Measurements from ENCODE around the gene ACTBL2. TPM values are rescaled to one million over a fixed set of nuclear protein-coding genes. Genes with fewer than 3 reads are reported as not detected.
A peak's percentile ranks its signal among the peaks of the same experiment; 100 is the strongest.

The ACTBL2 gene
- 0.99 and 1.1 TPM in 2 replicates for polyA plus RNA-seq (2013)

DNA sequence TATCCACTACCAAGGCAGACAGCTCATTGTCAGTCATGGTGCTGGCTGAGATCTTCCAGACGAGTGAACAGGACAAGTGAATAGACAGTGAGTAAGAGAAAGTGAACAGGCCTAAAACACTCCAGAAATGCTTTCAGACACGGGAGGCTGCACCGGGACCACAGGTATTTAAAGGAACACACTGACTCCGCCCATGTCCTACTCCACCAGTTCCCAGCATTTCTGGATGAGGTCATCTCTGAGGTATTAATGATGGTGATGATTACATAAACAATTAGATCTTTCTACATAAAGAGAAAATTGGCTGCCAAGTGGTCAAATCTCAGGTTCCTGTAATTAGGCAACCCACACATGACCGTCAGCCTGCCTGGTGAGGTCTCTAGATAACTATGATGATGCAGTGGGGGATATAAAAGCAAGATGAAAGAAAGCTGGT is at the start of gene ACTBL2:
Gene ACTBL2, minus strand, starts transcription at position 141 of the 436 bp plus-strand sequence. Its CDS starts 104 bp downstream, at position 37.
- Histone ChIP-seq H3K23ac (ENCODE audit: low read length) (no peak within 1 kb of the TSS), H3K27ac (ENCODE audit: low read depth, low read length) (peak within 1 kb of the TSS; percentile 85), H3K4ac (ENCODE audit: low read depth, low read length) (peak within 1 kb of the TSS; percentile 17), H3K14ac (ENCODE audit: low read length) (peak within 1 kb of the TSS; percentile 43), H4K12ac (ENCODE audit: low read depth, low read length) (no peak within 1 kb of the TSS), H3K79me2 (ENCODE audit: control insufficient read depth, insufficient read depth, low read length, poor library complexity) (no peaks in the 10 kb centered on the region), H2BK5ac (ENCODE audit: low read depth, low read length, poor library complexity) (peak within 1 kb of the TSS; percentile 71), H2AK5ac (ENCODE audit: low read length) (peak within 1 kb of the TSS; percentile 6), H3K79me1 (ENCODE audit: low read length) (peaks cover 28% of the 10 kb centered on the region), H3K4me3 (ENCODE audit: low read depth, low read length) (no peak within 1 kb of the TSS), H3K4me1 (ENCODE audit: control insufficient read depth in 1 of 2, insufficient read depth in 2 of 2, low read length in 2 of 2) (peaks cover 4 to 10% of the 10 kb centered on the region in 2 experiments), H3K9me3 (ENCODE audit: insufficient read depth, low read depth, low read length) (peaks cover 6% of the 10 kb centered on the region), H2BK12ac (ENCODE audit: low read length) (peak within 1 kb of the TSS; percentile 92), H3K36me3 (ENCODE audit: control insufficient read depth in 1 of 2, insufficient read depth in 2 of 2, low read length in 2 of 2) (no peaks in the 10 kb centered on the region), H3K4me2 (ENCODE audit: low read length) (no peak within 1 kb of the TSS), H2AFZ (ENCODE audit: insufficient read depth, low read length, poor library complexity) (no peak within 1 kb of the TSS), H2BK120ac (ENCODE audit: insufficient read depth, low read length, poor library complexity) (peak within 1 kb of the TSS; percentile 69), H4K91ac (ENCODE audit: low read depth, low read length) (peak within 1 kb of the TSS; percentile 85), H3K18ac (ENCODE audit: low read length) (peak within 1 kb of the TSS; percentile 38), H3K27me3 (ENCODE audit: insufficient read depth, low read length) (no peaks in the 10 kb centered on the region), H4K8ac (ENCODE audit: low read depth, low read length) (peak within 1 kb of the TSS; percentile 14), H3K9ac (ENCODE audit: low read length) (no peak within 1 kb of the TSS)
- no CpG with 5 or more reads among the region's 5 CpGs for WGBS (ENCODE audit: extremely low coverage, insufficient coverage, insufficient read length)
- DNase-seq, result peak; percentile 97 to 98

DNA sequence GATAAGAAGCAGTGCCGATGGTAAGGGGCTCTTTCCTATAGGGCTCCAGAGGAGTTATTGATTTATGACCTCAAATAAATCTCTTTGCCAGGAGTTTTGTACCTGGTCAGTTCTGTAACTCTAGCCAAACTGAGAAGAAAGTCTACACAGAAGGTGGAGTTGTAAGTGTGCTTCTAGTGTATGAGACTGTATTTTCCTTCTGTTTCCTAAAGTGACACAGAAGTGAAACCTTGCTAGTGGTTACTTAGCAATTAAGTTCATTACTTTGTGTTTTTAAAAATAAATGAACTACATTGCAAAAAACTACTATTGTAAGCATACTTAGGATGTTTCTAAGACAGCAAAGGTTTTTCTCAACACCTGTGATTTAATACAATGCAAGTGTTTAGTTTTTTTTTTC is 48.7 kb upstream of the ACTBL2 start:
- H3K4me1 ChIP-seq (ENCODE audit: control insufficient read depth in 1 of 2, insufficient read depth in 2 of 2, low read length in 2 of 2), result no peaks in the 10 kb centered on the region
- H2AK5ac ChIP-seq (ENCODE audit: low read length), result no peak overlapping the region
- DNase-seq, result no peak
- WGBS (ENCODE audit: extremely low coverage, insufficient coverage, insufficient read length), result no CpG with 5 or more reads among the region's 1 CpG
- H3K36me3 ChIP-seq (ENCODE audit: control insufficient read depth in 1 of 2, insufficient read depth in 2 of 2, low read length in 2 of 2), result no peaks in the 10 kb centered on the region
- no peak overlapping the region for H4K91ac ChIP-seq (ENCODE audit: low read depth, low read length)
- no peak overlapping the region for H3K18ac ChIP-seq (ENCODE audit: low read length)
- no peak overlapping the region for H3K9ac ChIP-seq (ENCODE audit: low read length)
- no peak overlapping the region for H2BK120ac ChIP-seq (ENCODE audit: insufficient read depth, low read length, poor library complexity)
- no peaks in the 10 kb centered on the region for H3K79me2 ChIP-seq (ENCODE audit: control insufficient read depth, insufficient read depth, low read length, poor library complexity)
- no peak overlapping the region for H3K14ac ChIP-seq (ENCODE audit: low read length)
- no peak overlapping the region for H3K23ac ChIP-seq (ENCODE audit: low read length)
- no peak overlapping the region for H2BK12ac ChIP-seq (ENCODE audit: low read length)
- no peaks in the 10 kb centered on the region for H3K79me1 ChIP-seq (ENCODE audit: low read length)
- no peak overlapping the region for H2BK5ac ChIP-seq (ENCODE audit: low read depth, low read length, poor library complexity)
- no peaks in the 10 kb centered on the region for H3K27me3 ChIP-seq (ENCODE audit: insufficient read depth, low read length)
- H4K8ac ChIP-seq (ENCODE audit: low read depth, low read length), result no peak overlapping the region
- no peak overlapping the region for H3K27ac ChIP-seq (ENCODE audit: low read depth, low read length)
- H3K9me3 ChIP-seq (ENCODE audit: insufficient read depth, low read depth, low read length), result no peaks in the 10 kb centered on the region
- H3K4me3 ChIP-seq (ENCODE audit: low read depth, low read length), result no peak overlapping the region
- no peak overlapping the region for H3K4ac ChIP-seq (ENCODE audit: low read depth, low read length)
- H2AFZ ChIP-seq (ENCODE audit: insufficient read depth, low read length, poor library complexity), result no peak overlapping the region
- no peak overlapping the region for H3K4me2 ChIP-seq (ENCODE audit: low read length)
- no peak overlapping the region for H4K12ac ChIP-seq (ENCODE audit: low read depth, low read length)

DNA sequence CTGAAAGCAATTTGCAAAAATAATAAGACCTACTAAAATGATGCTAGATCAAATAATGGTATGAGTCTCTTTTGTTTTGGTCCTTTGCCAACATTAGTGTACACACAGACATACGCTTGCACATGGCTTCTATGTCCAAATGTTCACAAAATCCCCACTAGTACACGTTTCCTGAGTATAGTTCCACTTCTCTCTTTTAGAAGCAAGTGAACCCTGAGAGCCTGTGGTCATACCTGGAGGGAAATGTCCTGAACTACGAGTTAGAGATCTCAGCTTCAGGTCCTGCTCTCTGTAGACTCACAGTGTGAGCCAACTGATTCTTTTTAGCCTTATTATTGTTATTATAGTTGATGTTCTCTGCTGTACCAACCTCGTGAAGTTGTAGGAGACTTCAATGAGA is 47.3 kb upstream of the ACTBL2 start:
- Histone ChIP-seq H3K14ac (ENCODE audit: low read length) (no peak overlapping the region), H3K79me1 (ENCODE audit: low read length) (no peaks in the 10 kb centered on the region), H4K8ac (ENCODE audit: low read depth, low read length) (no peak overlapping the region), H2BK12ac (ENCODE audit: low read length) (no peak overlapping the region), H4K91ac (ENCODE audit: low read depth, low read length) (no peak overlapping the region), H3K4me2 (ENCODE audit: low read length) (no peak overlapping the region), H2AFZ (ENCODE audit: insufficient read depth, low read length, poor library complexity) (no peak overlapping the region), H3K23ac (ENCODE audit: low read length) (no peak overlapping the region), H2BK120ac (ENCODE audit: insufficient read depth, low read length, poor library complexity) (no peak overlapping the region), H3K4me3 (ENCODE audit: low read depth, low read length) (no peak overlapping the region), H3K4ac (ENCODE audit: low read depth, low read length) (no peak overlapping the region), H4K12ac (ENCODE audit: low read depth, low read length) (no peak overlapping the region), H3K9ac (ENCODE audit: low read length) (no peak overlapping the region), H3K27ac (ENCODE audit: low read depth, low read length) (no peak overlapping the region), H3K18ac (ENCODE audit: low read length) (no peak overlapping the region), H3K27me3 (ENCODE audit: insufficient read depth, low read length) (no peaks in the 10 kb centered on the region), H3K36me3 (ENCODE audit: control insufficient read depth in 1 of 2, insufficient read depth in 2 of 2, low read length in 2 of 2) (no peaks in the 10 kb centered on the region), H3K4me1 (ENCODE audit: control insufficient read depth in 1 of 2, insufficient read depth in 2 of 2, low read length in 2 of 2) (no peaks in the 10 kb centered on the region), H2BK5ac (ENCODE audit: low read depth, low read length, poor library complexity) (no peak overlapping the region), H3K79me2 (ENCODE audit: control insufficient read depth, insufficient read depth, low read length, poor library complexity) (no peaks in the 10 kb centered on the region), H2AK5ac (ENCODE audit: low read length) (no peak overlapping the region), H3K9me3 (ENCODE audit: insufficient read depth, low read depth, low read length) (no peaks in the 10 kb centered on the region)
- no peak for DNase-seq
- no CpG with 5 or more reads among the region's 4 CpGs for WGBS (ENCODE audit: extremely low coverage, insufficient coverage, insufficient read length)

DNA sequence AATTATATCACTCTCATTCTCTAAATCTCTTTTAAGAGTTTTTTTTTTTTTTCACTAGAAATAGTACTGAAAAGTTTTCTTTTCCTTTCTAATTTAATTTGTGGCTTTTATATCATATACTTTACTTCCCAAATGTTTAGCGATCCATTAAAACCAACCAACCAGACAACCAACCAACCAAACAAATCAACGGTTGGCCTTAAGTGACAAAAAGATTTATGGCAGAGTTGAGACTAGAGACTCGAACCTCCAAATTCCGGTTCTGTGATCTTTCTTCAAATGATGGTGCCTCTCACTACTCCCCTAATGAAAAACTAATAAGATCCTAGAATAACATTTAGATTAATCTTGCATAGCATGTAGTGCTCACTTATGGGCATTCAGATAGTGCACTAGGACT is 45.3 kb upstream of the ACTBL2 start:
- WGBS (ENCODE audit: extremely low coverage, insufficient coverage, insufficient read length), result no CpG with 5 or more reads among the region's 4 CpGs

More for the DNA sequence above, 45.3 kb upstream of the ACTBL2 start:
- Histone ChIP-seq H2AFZ (ENCODE audit: insufficient read depth, low read length, poor library complexity) (no peak overlapping the region), H3K79me1 (ENCODE audit: low read length) (no peaks in the 10 kb centered on the region), H3K9ac (ENCODE audit: low read length) (no peak overlapping the region), H3K9me3 (ENCODE audit: insufficient read depth, low read depth, low read length) (no peaks in the 10 kb centered on the region), H3K4me1 (ENCODE audit: control insufficient read depth in 1 of 2, insufficient read depth in 2 of 2, low read length in 2 of 2) (no peaks in the 10 kb centered on the region), H3K36me3 (ENCODE audit: control insufficient read depth in 1 of 2, insufficient read depth in 2 of 2, low read length in 2 of 2) (no peaks in the 10 kb centered on the region), H2BK120ac (ENCODE audit: insufficient read depth, low read length, poor library complexity) (no peak overlapping the region), H3K23ac (ENCODE audit: low read length) (no peak overlapping the region), H3K4me3 (ENCODE audit: low read depth, low read length) (no peak overlapping the region), H4K91ac (ENCODE audit: low read depth, low read length) (no peak overlapping the region), H3K18ac (ENCODE audit: low read length) (no peak overlapping the region), H3K4me2 (ENCODE audit: low read length) (no peak overlapping the region), H3K14ac (ENCODE audit: low read length) (no peak overlapping the region), H2AK5ac (ENCODE audit: low read length) (no peak overlapping the region), H3K79me2 (ENCODE audit: control insufficient read depth, insufficient read depth, low read length, poor library complexity) (no peaks in the 10 kb centered on the region), H4K8ac (ENCODE audit: low read depth, low read length) (no peak overlapping the region), H4K12ac (ENCODE audit: low read depth, low read length) (no peak overlapping the region), H3K4ac (ENCODE audit: low read depth, low read length) (no peak overlapping the region), H2BK12ac (ENCODE audit: low read length) (no peak overlapping the region), H3K27ac (ENCODE audit: low read depth, low read length) (no peak overlapping the region), H3K27me3 (ENCODE audit: insufficient read depth, low read length) (no peaks in the 10 kb centered on the region), H2BK5ac (ENCODE audit: low read depth, low read length, poor library complexity) (no peak overlapping the region)
- no peak for DNase-seq

All from trophoblast cell (in vitro differentiated cells and primary cell).